IPS DF 6.9 (cell line): ENCODE results near the gene ITPR1.

Experiments used
- DNase-seq: peaks from one replicate; pipeline ENCODE4 v3.0.0-alpha.2; 2013; ENCODE audit warnings: low read depth, low spot score
- H3K27ac ChIP-seq: one replicate; pipeline ENCODE4 v1.5.1; 2013; ENCODE audit warnings: low read length, control low read depth
- H3K27me3 ChIP-seq: 2 replicates; pipeline ENCODE4 v1.6.1; 2013; ENCODE audit warnings: mild to moderate bottlenecking, low read length; ENCODE audit not compliant: control insufficient read depth, insufficient read depth
- H3K36me3 ChIP-seq: 2 replicates; pipeline ENCODE4 v1.6.1; 2013; ENCODE audit warnings: low read length; ENCODE audit not compliant: control insufficient read depth, insufficient read depth
- H3K4me1 ChIP-seq: 2 replicates; pipeline ENCODE4 v1.6.1; 2013; ENCODE audit warnings: low read length; ENCODE audit not compliant: control insufficient read depth, insufficient read depth
- H3K4me3 ChIP-seq: 2 replicates; pipeline ENCODE4 v1.5.1; 2013; ENCODE audit warnings: mild to moderate bottlenecking, low read length
- H3K9me3 ChIP-seq: 2 replicates; pipeline ENCODE4 v1.6.1; 2013; ENCODE audit warnings: low read length, inconsistent platforms; ENCODE audit not compliant: control insufficient read depth, insufficient read depth
- WGBS: extraction: QIAGEN DNeasy Blood & Tissue Kit; methylation state at CpG from one replicate; pipeline ENCODE4 v1.1.7; 2013; ENCODE audit warnings: mixed read lengths, missing lambda C conversion rate; ENCODE audit not compliant: insufficient read length, insufficient coverage; 5-methylcytosine and 5-hydroxymethylcytosine counted together

Gene ITPR1

DNA sequence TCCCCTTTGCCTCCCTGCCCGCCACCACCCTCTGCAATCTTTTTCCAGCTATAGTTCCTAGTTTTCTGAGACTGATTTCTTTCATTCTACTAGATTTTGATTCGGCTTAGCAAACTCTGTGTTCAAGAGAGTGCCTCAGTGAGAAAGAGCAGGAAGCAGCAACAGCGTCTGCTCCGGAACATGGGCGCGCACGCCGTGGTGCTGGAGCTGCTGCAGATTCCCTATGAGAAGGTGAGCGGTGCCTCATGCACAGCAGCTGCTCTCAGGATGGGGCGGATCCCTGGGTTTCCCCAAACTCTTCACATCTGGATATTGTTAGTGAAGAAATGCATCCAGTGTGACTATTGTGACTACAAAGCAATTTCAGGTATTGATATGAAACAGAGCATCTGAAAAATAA lies 191.8 kb downstream of the ITPR1 start:
- H3K27me3 ChIP-seq = no peaks in the 10 kb centered on the region
- H3K4me1 ChIP-seq = no peaks in the 10 kb centered on the region
- H3K27ac ChIP-seq = no peak overlapping the region
- no peak overlapping the region for H3K4me3 ChIP-seq
- no peaks in the 10 kb centered on the region for H3K36me3 ChIP-seq
- WGBS = no CpG with 5 or more reads among the region's 10 CpGs
- no peak for DNase-seq
- no peaks in the 10 kb centered on the region for H3K9me3 ChIP-seq

DNA sequence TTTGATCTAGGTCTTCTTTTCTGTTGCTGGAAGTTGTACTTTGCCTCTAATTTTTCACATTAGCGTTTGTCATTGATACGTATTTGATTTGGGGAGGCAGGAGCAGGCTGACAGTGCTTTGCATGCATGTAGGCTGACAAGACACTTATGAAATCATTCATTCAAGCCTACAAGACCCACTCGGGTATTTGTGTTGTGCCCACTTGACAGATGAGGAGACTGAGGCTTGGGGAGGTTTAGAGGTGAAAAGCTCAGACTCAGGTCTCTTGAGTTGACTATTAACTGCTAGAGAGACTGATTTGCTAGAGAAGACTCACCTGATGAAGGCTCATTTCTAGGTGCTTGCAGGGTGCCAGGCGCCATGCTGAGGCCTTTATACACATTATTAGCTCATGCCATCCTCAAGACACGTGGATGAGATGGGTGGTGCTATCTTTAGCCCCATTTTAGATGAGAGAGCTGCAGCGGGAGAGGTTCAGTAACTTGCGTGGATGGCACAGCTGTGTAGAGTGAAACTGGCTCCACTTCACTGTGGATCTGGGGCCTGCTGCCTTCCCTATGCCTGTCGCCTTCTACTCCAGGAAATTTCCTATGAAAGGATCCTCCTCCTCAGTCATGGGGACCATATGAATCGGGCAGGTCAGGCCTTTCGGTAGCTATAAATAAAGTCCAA lies 192.7 kb downstream of the ITPR1 start:
- WGBS = no CpG with 5 or more reads among the region's 10 CpGs
- Histone ChIP-seq H3K4me3 (no peak overlapping the region), H3K27me3 (no peaks in the 10 kb centered on the region), H3K27ac (no peak overlapping the region), H3K9me3 (no peaks in the 10 kb centered on the region), H3K36me3 (no peaks in the 10 kb centered on the region), H3K4me1 (no peaks in the 10 kb centered on the region)
- DNase-seq = no peak

DNA sequence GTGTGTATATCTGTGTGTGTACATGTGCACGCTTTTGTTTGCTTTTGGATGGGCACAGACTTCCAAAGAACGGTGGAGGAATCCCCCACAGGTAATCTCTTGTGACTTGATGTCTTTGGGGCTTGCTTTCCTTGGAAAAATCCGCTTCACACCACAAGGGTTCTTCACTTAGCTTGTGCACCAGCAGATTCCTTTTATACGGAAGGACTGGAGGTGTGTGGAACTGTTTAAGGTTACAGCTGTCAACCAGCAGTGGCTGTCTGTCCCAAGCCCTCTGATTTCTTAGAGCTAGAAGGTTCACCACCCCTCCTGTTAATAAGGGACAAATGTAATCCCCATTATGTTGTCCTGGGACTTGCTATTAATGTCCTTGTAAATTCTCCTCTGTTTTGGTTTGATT lies 193.5 kb downstream of the ITPR1 start:
- Histone ChIP-seq H3K27me3 (no peaks in the 10 kb centered on the region), H3K9me3 (no peaks in the 10 kb centered on the region), H3K27ac (no peak overlapping the region), H3K4me3 (no peak overlapping the region), H3K36me3 (no peaks in the 10 kb centered on the region), H3K4me1 (no peaks in the 10 kb centered on the region)
- no CpG with 5 or more reads among the region's 4 CpGs for WGBS
- DNase-seq = no peak

DNA sequence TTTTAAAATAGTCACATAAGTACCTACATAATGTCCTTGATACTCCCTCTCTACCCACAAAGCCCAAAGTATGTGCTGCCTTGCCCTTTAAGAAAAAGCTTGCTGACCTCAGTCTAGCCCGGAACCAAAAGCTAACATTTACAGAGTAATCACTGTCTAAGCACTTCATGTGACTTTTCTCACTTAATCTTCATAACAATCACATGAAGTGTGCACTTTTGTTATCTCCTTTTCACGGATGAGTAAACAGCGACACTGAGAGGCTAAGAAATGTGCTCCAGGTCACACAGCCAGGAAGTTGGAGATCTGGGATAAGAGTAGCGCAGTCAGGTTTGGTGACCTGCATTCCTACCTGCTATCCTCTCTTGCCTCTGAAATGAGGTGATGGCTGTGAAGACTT lies 194.0 kb downstream of the ITPR1 start:
- DNase-seq = no peak
- no peak overlapping the region for H3K27ac ChIP-seq
- no peaks in the 10 kb centered on the region for H3K36me3 ChIP-seq
- H3K9me3 ChIP-seq = no peaks in the 10 kb centered on the region
- no peaks in the 10 kb centered on the region for H3K4me1 ChIP-seq
- WGBS = no CpG with 5 or more reads among the region's 4 CpGs
- H3K27me3 ChIP-seq = no peaks in the 10 kb centered on the region
- H3K4me3 ChIP-seq = no peak overlapping the region

DNA sequence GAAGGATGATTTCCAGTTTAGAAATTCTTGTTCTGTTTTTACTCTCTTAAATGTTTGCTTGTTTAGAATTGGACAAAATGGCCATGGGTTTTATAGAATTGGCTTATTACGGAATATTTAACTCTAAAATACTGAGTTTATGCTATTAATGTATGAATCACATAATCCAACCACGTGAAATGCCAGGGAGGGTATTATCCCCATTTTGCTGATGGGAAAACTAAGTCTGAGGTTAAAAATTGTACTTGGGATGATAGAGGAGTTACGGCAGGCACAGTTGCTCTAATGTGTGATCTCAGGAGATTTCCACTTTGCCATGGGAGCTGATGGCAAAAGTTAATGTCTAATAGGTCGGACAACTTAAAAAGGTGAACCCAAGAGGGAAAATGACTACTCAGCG lies 194.4 kb downstream of the ITPR1 start:
- Histone ChIP-seq H3K9me3 (no peaks in the 10 kb centered on the region), H3K4me1 (no peaks in the 10 kb centered on the region), H3K4me3 (no peak overlapping the region), H3K36me3 (no peaks in the 10 kb centered on the region), H3K27me3 (no peaks in the 10 kb centered on the region), H3K27ac (no peak overlapping the region)
- WGBS = no CpG with 5 or more reads among the region's 5 CpGs
- no peak for DNase-seq

DNA sequence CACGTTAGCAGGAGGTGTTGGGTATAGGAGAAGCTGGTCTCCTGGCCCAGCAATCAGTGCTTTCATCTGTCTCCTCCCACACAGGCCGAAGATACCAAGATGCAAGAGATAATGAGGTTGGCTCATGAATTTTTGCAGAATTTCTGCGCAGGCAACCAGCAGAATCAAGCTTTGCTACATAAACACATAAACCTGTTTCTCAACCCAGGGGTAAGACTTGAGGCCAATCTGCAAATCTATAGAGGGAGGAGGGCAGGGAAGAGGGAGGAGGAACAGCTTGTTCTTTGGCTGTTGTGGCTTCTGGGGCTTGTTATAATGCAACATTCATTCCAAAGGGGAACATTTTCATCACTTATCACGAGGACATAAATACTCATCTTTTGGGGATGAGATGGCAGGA lies 195.3 kb downstream of the ITPR1 start:
- no peaks in the 10 kb centered on the region for H3K9me3 ChIP-seq
- no peak overlapping the region for H3K4me3 ChIP-seq
- H3K27me3 ChIP-seq = no peaks in the 10 kb centered on the region
- H3K27ac ChIP-seq = no peak overlapping the region
- no peaks in the 10 kb centered on the region for H3K4me1 ChIP-seq
- no CpG with 5 or more reads among the region's 4 CpGs for WGBS
- H3K36me3 ChIP-seq = no peaks in the 10 kb centered on the region
- no peak for DNase-seq

DNA sequence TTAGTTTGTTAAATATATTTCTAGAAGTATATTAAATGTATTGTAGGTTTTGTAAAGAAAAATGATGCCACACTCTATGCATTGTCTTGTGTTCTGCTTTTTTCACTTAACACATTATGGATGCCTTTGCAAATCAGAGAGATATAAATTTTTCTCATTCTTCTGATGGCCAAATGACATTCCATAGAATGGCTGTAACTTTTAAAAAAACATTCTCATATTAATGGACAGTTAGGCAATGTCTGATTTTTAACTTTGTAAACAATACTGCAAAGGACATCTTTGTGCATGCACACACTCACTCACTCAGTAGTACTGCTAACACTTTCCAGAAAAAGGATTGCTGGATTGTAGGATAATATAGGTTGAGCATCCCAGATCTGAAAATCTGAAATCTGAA lies 195.9 kb downstream of the ITPR1 start:
- Histone ChIP-seq H3K27me3 (no peaks in the 10 kb centered on the region), H3K4me3 (no peak overlapping the region), H3K9me3 (no peaks in the 10 kb centered on the region), H3K27ac (no peak overlapping the region), H3K4me1 (no peaks in the 10 kb centered on the region), H3K36me3 (no peaks in the 10 kb centered on the region)
- no peak for DNase-seq

DNA sequence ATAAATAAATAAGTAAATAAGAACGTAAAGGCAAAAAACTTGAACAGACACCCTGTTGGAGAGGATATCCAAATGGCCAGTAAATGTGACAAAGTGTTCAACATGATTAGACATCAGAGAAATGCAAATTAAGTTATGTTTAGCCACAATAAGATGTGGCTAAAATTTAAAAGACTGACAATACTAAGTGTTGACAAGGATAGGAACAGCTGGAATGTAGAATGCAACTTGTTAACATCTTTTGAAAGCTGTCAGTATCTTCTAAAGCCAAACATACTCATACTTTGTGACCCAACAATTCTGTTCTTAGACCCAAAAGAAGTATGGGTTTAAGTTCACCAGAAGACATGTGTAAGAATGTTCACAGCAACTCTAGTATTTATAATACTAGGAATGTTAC lies 197.1 kb downstream of the ITPR1 start:
- DNase-seq = no peak
- H3K36me3 ChIP-seq = no peaks in the 10 kb centered on the region
- no peak overlapping the region for H3K27ac ChIP-seq
- H3K9me3 ChIP-seq = no peaks in the 10 kb centered on the region
- no peaks in the 10 kb centered on the region for H3K27me3 ChIP-seq
- no peaks in the 10 kb centered on the region for H3K4me1 ChIP-seq
- WGBS = no CpG with 5 or more reads among the region's 1 CpG
- no peak overlapping the region for H3K4me3 ChIP-seq

DNA sequence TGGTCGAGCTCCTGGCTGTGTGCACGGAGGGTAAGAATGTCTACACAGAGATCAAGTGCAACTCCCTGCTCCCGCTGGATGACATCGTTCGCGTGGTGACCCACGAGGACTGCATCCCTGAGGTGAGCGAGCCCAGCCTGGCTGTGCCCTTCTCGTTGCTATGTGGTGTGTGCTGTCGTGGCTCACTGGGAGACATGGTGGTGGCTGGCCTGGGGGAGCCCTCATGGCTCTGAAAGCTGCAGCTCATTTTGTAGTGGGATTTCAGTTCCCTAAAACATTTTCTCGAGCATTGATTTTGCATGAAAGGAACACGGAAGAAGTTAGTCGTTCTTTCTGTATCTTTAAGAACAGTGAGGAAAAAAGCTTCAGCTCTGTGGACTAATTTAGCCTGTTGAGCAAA lies 200.5 kb downstream of the ITPR1 start:
- no CpG with 5 or more reads among the region's 13 CpGs for WGBS
- Histone ChIP-seq H3K4me3 (no peak overlapping the region), H3K27me3 (no peaks in the 10 kb centered on the region), H3K27ac (no peak overlapping the region), H3K36me3 (no peaks in the 10 kb centered on the region), H3K4me1 (no peaks in the 10 kb centered on the region), H3K9me3 (no peaks in the 10 kb centered on the region)
- DNase-seq = no peak

DNA sequence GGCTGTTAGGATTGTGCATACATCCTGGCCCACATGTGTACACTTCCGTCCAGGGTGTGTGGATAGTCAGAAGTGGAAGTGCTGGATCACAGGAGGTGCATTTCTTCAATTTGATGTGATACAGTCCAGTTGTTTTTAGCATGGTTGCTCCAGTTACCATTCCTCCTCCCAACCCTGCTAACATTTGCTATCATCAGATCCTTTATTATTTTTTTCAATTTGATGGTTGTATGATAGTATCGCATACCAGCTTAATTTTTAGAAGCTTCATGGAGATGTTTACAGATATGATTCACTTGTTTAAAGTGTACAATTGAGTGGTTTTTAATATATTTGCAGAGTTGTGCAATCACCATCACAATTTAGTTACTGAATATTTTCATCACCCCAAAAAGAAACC lies 202.7 kb downstream of the ITPR1 start:
- H3K9me3 ChIP-seq = no peaks in the 10 kb centered on the region
- WGBS = no CpG with 5 or more reads among the region's 2 CpGs
- H3K27me3 ChIP-seq = no peaks in the 10 kb centered on the region
- no peak overlapping the region for H3K27ac ChIP-seq
- no peaks in the 10 kb centered on the region for H3K36me3 ChIP-seq
- no peak for DNase-seq
- no peak overlapping the region for H3K4me3 ChIP-seq
- H3K4me1 ChIP-seq = no peaks in the 10 kb centered on the region

DNA sequence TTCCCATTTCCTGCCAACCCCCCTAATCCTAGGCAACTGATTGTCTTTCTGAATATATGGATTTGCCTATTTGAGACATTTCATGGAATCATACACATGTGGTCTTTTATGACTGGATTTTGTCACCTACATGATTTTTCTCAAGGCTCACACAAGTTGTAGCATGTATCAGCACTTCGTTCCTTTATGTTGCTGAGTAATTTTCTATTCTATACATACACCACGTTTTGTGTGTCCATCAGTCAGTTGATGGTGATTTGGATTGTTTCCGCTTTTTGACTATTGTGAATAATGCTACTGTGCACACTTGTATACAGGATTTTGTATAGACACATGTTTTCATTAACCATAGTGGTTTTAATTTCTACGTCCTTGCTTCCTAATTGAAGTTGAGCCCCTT lies 203.1 kb downstream of the ITPR1 start:
- Histone ChIP-seq H3K4me3 (no peak overlapping the region), H3K27me3 (no peaks in the 10 kb centered on the region), H3K4me1 (no peaks in the 10 kb centered on the region), H3K27ac (no peak overlapping the region), H3K9me3 (no peaks in the 10 kb centered on the region), H3K36me3 (no peaks in the 10 kb centered on the region)
- WGBS = no CpG with 5 or more reads among the region's 4 CpGs
- no peak for DNase-seq
